ENCODE measurements around the gene SURF2. TPM values are rescaled to one million over a fixed set of nuclear protein-coding genes. Genes with fewer than 3 reads are reported as not detected.
"Not testable (repeated sequence)": the region's sequence is repeated elsewhere in the genome, so short reads cannot be mapped to it uniquely, and the experiment has no call there.

Gene SURF2
- polyA plus RNA-seq, 3 donors = 17.5 to 24.7 (median 17.6) TPM

DNA sequence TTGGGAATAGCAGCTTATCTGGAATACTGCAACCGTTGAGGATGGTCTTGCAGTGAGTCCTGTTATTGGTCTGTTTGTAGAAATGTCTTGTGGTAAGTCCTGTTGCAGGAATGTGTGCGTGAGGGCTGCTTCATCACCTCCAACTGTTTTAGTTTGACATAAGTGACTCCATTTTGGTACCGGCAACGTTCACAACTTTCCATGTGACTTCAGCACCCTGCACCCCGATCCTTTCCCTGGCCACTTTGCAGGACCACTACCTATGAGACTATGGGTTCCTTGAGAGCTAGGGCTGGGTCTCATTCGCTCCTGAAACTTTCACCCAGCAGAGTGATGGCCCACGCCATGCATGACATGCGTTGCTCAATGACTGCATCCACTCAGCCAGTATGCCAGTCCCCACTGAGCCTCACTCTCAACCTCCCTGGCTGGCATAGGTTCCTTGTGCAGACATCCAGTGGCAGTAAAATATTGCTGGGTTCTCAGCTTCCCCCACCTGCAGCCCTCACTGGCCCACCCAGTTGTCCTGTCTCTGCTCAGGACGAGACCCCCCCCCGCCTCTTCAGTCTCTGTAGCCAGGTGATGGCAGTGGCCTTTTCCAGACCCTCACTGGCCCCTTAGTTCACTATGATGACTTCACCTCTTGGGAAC, 28.4 kb upstream of the SURF2 start:
- TF ChIP-seq, protein P1, sequence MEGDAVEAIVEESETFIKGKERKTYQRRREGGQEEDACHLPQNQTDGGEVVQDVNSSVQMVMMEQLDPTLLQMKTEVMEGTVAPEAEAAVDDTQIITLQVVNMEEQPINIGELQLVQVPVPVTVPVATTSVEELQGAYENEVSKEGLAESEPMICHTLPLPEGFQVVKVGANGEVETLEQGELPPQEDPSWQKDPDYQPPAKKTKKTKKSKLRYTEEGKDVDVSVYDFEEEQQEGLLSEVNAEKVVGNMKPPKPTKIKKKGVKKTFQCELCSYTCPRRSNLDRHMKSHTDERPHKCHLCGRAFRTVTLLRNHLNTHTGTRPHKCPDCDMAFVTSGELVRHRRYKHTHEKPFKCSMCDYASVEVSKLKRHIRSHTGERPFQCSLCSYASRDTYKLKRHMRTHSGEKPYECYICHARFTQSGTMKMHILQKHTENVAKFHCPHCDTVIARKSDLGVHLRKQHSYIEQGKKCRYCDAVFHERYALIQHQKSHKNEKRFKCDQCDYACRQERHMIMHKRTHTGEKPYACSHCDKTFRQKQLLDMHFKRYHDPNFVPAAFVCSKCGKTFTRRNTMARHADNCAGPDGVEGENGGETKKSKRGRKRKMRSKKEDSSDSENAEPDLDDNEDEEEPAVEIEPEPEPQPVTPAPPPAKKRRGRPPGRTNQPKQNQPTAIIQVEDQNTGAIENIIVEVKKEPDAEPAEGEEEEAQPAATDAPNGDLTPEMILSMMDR (IDR thresholded peaks at IDR 0.05) = no peak

DNA sequence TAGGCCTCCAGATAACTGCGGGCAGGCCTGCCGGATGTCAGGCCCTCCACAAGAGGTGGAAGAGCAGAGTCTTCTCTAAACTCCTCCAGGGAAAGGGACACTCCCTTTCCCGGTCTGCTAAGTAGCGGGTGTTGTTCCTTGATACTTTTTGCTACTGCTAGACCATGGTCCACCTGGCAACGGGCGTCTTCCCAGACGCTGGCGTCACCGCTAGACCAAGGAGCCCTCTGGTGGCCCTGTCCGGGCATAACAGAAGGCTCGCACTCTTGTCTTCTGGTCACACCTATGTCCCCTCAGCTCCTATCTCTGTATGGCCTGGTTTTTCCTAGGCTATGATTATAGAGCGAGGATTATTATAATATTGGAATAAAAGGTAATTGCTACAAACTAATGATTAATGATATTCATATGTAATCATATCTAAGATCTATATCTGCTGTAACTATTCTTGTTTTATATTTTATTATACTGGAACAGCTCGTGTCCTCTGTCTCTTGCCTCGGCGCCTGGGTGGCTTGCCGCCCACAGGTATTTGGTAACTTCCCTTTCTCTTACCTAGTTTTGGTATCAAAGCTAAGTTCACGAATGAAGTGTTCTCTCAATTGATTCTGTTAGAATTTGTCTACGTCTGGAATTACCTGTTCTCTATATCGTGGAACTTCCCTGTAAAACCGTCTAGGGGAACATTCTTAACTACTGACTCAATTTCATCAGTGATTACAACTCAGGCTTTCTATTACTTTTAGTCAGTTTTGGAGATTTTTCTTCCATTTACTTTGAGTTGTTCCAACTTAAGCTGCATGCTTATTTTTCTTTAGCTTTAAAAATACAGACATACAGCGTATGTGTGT, 26.8 kb upstream of the SURF2 start:
- H3K9me3 Mint-ChIP-seq; H3K9ac ChIP-seq (ENCODE audit: insufficient read depth, low read length, poor library complexity, severe bottlenecking); H3K27me3 Mint-ChIP-seq (ENCODE audit: low read depth in 3 of 3); H3K4me3 ChIP-seq (replicated peaks in 1 of 3; ENCODE audit: low read depth in 2 of 3, low read length in 3 of 3); H3K79me2 ChIP-seq (ENCODE audit: insufficient read depth, low read length); H3K27ac Mint-ChIP-seq; H3K4me2 ChIP-seq (replicated peaks; ENCODE audit: extremely low read depth, low read length, poor library complexity, severe bottlenecking); H3K27ac ChIP-seq (ENCODE audit: low read depth in 1 of 2, low read length in 2 of 2); DNase-seq; H3K4me3 Mint-ChIP-seq; H3K4me1 Mint-ChIP-seq; H3K27me3 ChIP-seq (ENCODE audit: control insufficient read depth in 2 of 2, insufficient read depth in 2 of 2, low read length in 2 of 2); H3K4me1 ChIP-seq (ENCODE audit: control insufficient read depth in 1 of 2, insufficient read depth in 2 of 2, low read length in 2 of 2); H2AFZ ChIP-seq (ENCODE audit: insufficient read depth, low read depth, low read length, poor library complexity, severe bottlenecking); H3K9me3 ChIP-seq (replicated peaks in 1 of 2; ENCODE audit: control insufficient read depth in 1 of 2, insufficient read depth in 1 of 2, low read length in 2 of 2): not testable (repeated sequence)
- WGBS (ENCODE audit: insufficient coverage) = 42% methylated on average over 9 of the region's 21 CpGs
- intact Hi-C loops (cut with micrococcal nuclease) = loop anchor here in 1 of 2 donors (10.0 kb wide), 2 partner anchors 145 to 385 kb away; partner anchors contain the start of gene TSC1
- Histone ChIP-seq H3K36me3 (replicated peaks in 1 of 2; ENCODE audit: control insufficient read depth in 1 of 2, insufficient read depth in 2 of 2, low read length in 2 of 2) (peaks cover 37 to 49% of the 10 kb centered on the region in 2 donors), H4K20me1 (ENCODE audit: insufficient read depth, low read length) (peaks cover 35% of the 10 kb centered on the region)
- peaks cover 41 to 50% of the 10 kb centered on the region in 2 donors for H3K36me3 Mint-ChIP-seq
- TF ChIP-seq, protein P1 (IDR thresholded peaks at IDR 0.05) = peak; percentile 68

More for the DNA sequence above, 28.4 kb upstream of the SURF2 start:
- no peak overlapping the region for H3K9ac ChIP-seq (ENCODE audit: insufficient read depth, low read length, poor library complexity, severe bottlenecking)
- H3K36me3 ChIP-seq (replicated peaks in 1 of 2; ENCODE audit: control insufficient read depth in 1 of 2, insufficient read depth in 2 of 2, low read length in 2 of 2) = peaks cover 22 to 33% of the 10 kb centered on the region in 2 donors
- no peaks in the 10 kb centered on the region for H3K27me3 ChIP-seq (ENCODE audit: control insufficient read depth in 2 of 2, insufficient read depth in 2 of 2, low read length in 2 of 2)
- Mint-ChIP-seq H3K27ac (no peak overlapping the region), H3K4me3 (no peak overlapping the region), H3K36me3 (peaks cover 27 to 35% of the 10 kb centered on the region in 2 donors), H3K27me3 (ENCODE audit: low read depth in 3 of 3) (peaks cover 1 to 5% (median 4%) of the 10 kb centered on the region in 3 donors), H3K9me3 (peaks cover 0 to 4% (median 0%) of the 10 kb centered on the region in 7 donors), H3K4me1 (peaks cover 5% of the 10 kb centered on the region)
- H3K27ac ChIP-seq (ENCODE audit: low read depth in 1 of 2, low read length in 2 of 2) = no peak overlapping the region
- DNase-seq = no peak
- peaks cover 19% of the 10 kb centered on the region for H4K20me1 ChIP-seq (ENCODE audit: insufficient read depth, low read length)
- intact Hi-C loops (cut with micrococcal nuclease) = no loop called here
- H3K4me1 ChIP-seq (ENCODE audit: control insufficient read depth in 1 of 2, insufficient read depth in 2 of 2, low read length in 2 of 2) = no peaks in the 10 kb centered on the region
- 94% methylated on average over 7 of the region's 10 CpGs for WGBS (ENCODE audit: insufficient coverage)
- no peaks in the 10 kb centered on the region for H3K79me2 ChIP-seq (ENCODE audit: insufficient read depth, low read length)
- H3K4me2 ChIP-seq (replicated peaks; ENCODE audit: extremely low read depth, low read length, poor library complexity, severe bottlenecking) = no peak overlapping the region
- no peak overlapping the region for H2AFZ ChIP-seq (ENCODE audit: insufficient read depth, low read depth, low read length, poor library complexity, severe bottlenecking)
- no peak overlapping the region for H3K4me3 ChIP-seq (replicated peaks in 1 of 3; ENCODE audit: low read depth in 2 of 3, low read length in 3 of 3)
- H3K9me3 ChIP-seq (replicated peaks in 1 of 2; ENCODE audit: control insufficient read depth in 1 of 2, insufficient read depth in 1 of 2, low read length in 2 of 2) = no peaks in the 10 kb centered on the region
